Hindlimb muscle (tissue), 1 donor: ENCODE data around the gene NUMBL. TPM values are rescaled to one million over a fixed set of nuclear protein-coding genes. Genes with fewer than 3 reads are reported as not detected.
"Not testable (repeated sequence)": the region's sequence is repeated elsewhere in the genome, so short reads cannot be mapped to it uniquely, and the experiment has no call there.

Source experiments
- DNase-seq: peaks from one replicate; pipeline ENCODE4 v3.0.0-alpha.2; 2013
- polyA plus RNA-seq: library from polyadenylated mRNA; unstranded; fragments of 120-200 nt; gene quantifications from one replicate; pipeline ENCODE4 v1.2.1, GENCODE V29; 2013; ENCODE audit not compliant: insufficient read length

The NUMBL gene
- polyA plus RNA-seq, 1 donor: 36.7 TPM

DNA sequence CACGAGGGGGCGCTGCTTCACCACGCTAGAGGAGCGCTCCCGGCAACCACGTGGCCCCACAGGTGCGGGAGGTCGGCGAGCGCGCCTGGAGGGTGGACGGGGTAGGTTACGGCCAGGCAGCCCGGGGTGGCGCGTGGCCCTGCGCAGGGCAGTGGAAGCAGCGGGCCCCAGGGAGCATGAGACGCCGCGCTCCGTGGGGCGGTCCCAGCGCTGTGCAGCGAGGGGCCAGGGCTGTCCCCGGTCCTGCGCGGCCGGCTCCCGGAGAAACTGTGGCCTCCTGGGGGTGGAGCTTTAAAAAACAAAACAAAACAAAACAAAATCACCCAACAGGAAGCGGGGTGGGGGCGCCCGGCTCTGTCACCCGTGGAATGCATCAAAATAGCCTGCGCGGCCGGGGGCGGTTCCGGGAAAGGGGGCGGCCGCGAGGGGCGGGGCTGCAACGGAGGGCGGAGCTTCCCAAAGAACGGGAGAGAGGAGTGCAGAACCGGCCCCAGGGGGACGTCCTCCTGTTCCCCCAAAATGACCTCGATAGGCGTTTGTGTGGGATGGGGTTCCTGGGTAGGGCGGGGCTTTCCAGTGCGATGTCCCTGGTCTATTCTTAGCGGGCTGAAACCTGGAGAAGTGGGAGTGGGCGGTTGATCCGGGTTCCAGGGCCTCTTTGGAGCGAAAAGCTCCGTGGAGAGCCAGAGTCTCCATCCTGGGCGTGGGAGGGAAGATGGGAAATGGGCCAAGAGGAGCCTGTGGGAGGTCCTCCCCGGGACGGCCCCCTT, 27.3 kb downstream of the NUMBL start:
- DNase-seq: peak; percentile 93

GRCh38 chr19:40661616-40662015, 28.8 kb downstream of the NUMBL start:
- DNase-seq: no peak

- DNase-seq: no peak
Observed at GRCh38 chr19:40659566-40659965, 30.9 kb downstream of the NUMBL start.

- no peak for DNase-seq
Observed at GRCh38 chr19:40659116-40659515, 31.3 kb downstream of the NUMBL start.

- DNase-seq: no peak
Observed at GRCh38 chr19:40658031-40658430, 32.4 kb downstream of the NUMBL start.

- DNase-seq: not testable (repeated sequence)
Observed at GRCh38 chr19:40655684-40656083, 34.8 kb downstream of the NUMBL start.

DNA sequence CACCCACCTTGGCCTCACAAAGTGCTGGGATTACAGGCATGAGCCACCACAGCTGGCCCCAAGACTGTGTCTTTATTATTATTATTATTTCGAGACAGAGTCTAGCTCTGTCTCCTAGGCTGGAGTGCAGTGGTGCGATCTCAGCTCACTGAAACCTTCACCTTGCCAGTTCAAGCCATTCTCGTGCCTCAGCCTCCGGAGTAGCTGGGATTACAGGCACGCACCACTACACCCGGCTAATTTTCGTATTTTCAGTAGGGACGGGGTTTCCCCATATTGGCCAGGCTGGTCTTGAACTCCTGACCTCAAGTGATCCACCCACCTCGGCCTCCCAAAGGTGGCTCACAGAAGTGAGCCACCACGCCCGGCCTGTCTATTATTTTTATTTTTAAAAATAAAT, 38.1 kb downstream of the NUMBL start:
- not testable (repeated sequence) for DNase-seq

DNA sequence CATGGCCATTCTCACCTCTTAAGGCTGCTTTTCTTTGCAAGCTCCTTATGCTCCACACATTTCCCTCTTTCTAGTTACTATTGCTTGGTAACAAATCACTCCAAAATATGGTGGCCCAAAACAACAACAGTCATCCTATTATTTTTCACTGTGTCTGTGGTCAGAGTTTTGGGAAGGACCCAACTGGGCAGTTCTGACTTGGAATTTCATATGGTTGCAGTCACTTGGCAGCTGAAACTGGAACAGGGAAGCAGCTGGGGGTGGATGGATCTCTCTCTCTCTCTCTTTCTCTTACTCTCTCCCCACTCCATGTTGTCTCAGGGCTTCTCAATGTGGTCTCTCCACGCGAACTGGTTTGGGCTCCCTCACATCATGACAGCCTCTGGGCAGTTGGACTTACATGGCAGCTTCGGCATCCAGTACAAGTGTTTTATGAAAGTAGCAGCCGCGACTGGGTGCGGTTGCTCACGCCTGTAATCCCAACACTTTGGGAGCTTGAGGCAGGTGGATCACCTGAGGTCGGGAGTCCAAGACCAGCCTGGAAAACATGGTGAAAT, 39.6 kb downstream of the NUMBL start:
- DNase-seq: no peak

DNA sequence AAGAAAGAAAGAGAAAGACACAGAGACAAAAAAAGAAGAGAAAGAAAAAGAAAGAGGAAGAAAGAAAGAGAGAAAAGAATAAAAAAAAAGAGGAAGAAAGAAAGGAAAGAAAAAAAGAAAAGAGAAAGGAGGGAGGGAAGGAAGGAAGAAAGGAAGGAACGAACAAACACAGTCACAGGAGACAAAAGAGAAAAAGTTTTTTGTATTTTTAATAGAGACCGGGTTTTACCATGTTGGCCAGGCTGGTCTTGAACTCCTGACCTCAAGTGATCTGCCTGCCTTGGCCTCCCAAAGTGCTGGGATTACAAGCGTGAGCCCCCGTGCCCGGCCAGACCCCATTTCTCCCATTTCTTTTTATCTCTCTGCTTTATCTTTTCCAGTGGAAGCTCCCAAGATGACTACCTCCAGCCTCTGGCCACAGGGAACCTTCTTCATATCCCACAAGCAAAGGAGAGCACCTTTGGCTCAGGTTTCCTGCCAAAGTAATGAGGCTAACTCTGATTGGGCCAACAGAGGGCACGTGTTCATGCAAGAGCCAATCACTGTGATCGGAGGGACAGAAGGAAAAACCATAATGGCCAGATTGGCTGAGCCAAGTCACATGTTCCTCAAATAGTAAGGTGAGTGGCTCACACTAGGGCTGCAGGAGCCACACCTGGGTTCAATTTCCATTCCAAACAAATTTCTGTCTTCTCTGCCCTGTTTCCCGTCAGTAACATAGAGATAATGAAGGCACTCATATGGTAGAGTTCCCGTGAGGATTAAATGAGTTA, 40.4 kb downstream of the NUMBL start:
- not testable (repeated sequence) for DNase-seq

DNA sequence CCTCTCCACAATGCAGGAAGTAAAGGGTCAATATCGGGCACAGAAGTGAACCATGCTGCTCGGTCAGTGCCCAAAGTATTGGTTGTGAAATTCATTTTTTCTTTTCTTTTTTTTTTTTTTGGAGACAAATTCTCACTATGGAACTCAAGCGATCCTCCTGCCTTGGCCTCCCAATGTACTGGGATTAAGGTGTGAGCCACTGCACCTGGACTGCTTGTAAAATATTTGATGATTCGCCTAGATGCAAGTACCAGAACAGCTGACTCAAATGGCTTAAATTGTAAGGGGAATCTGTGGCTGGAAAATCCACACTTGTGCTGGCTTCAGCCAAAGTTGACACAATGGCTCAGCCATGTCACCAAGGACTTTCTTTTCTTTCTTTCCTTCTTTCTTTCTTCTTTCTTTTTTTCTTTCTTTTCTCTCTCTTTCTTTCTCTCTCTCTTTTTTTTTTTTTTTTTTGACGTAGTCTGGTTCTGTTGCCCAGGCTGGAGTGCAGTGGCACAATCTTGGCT, 43.7 kb downstream of the NUMBL start:
- DNase-seq: no peak

DNA sequence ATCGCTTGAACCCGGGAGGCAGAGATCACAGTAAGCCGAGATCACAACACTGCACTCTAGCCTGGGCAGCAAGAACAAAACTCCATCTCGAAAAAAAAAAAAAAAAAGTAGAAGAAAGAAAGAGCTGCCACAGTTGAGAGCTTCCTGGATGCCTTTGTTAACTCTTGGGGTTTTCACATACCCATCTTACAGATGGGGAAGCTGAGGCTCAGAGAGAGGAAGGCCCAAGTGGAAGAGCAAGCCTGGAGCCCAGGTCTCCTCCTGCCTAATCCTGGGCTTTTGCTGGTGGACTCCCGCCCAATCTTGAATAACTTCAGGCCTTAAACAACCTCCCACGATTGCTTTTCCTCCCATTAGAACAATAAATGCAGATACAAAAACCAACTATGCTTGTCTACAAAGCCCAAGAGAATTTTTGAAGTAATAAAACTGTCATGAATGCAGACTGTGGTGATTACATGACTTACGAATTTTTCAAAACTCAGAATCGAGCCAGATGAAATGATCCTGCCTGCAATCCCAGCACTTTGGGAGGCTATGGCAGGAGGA, 47.6 kb downstream of the NUMBL start:
- no peak for DNase-seq

DNA sequence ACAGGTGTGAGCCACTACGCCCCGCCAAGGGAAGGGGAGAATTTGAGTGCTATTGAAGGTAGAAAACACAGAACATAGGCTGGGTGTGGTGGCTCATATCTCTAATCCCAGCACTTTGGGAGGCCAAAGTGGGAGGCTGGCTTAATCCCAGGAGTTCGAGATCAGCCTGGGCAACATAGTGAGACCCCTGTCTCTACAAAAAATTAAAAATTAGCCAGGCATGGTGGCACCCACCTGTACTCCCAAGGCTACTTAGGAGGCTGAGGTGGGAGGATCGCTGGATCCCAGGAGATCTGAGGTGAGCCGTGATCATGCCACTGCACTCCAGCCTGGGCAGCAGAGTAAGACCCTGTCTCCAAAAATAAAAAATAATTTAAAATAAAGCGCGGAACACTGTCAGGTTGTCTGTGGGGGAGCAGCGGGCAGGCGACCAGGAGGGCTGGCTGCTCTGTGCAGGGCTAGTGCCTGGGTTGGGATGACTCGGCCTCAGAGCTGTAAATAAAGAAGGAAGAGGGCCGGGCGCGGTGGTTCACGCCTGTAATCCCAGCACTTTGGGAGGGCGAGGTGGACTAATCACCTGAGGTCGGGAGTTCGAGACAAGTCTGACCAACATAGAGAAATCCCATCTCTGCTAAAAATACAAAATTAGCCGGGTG, 48.3 kb downstream of the NUMBL start:
- no peak for DNase-seq

DNA sequence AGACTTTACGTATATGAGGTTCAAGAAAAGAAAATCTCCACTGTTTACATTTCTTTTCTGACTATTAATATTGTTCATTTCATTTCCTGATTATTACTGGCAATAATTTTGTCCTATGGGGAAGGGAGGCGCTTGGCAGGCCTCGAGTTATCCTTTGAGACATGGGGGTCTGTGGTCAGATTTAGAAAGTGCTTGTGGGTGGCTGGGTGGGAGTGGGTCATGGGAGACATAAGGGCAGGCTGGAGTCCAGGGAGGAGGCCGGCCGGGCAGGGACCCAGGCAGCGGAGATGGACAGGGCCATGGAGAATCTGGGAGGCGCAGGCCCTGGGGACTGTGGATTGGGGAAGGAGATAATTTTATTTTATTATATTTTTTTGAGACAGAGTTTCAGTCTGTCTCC, 49.2 kb downstream of the NUMBL start:
- DNase-seq: no peak

DNA sequence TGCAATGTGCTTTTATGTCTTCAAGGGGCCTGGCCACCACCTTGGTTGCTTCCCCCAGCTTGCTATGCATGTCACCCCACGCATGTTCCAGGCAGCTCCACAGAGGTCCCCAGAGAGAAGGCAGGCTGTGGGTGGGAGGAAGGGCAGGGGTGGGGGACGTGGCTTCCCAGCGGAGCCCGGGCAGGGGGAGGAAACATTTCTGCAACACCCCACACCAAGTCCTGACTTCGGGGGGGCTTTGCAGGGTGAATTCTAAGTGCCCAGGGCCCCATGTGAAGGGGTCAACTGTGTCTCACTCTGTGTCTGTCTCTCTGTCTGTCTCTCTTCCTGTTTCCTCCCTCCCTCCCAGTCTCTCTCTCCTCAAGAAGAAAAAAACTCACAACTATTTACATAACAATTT, 49.7 kb downstream of the NUMBL start:
- DNase-seq: no peak

- DNase-seq: no peak
Observed at GRCh38 chr19:40639638-40639982, 50.8 kb downstream of the NUMBL start.

DNA sequence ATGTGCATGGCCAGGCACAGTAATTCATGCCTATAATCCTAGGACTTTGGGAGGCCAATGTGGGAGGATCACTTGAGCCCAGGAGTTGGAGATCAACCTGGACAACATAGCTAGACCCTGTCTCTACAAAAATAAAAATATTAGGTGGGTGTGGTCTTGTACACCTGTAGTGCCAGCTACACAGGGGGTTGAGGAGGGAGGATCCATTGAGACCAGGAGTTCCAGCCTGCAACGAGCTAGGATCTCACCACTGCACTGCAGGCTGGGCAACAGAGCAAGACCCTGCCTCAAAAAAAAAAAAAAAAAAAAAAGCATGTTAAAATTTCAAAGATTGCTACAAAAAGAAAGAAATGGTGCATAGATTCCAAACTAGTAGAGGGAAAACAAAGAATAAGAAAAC, 52.1 kb downstream of the NUMBL start:
- no peak for DNase-seq

DNA sequence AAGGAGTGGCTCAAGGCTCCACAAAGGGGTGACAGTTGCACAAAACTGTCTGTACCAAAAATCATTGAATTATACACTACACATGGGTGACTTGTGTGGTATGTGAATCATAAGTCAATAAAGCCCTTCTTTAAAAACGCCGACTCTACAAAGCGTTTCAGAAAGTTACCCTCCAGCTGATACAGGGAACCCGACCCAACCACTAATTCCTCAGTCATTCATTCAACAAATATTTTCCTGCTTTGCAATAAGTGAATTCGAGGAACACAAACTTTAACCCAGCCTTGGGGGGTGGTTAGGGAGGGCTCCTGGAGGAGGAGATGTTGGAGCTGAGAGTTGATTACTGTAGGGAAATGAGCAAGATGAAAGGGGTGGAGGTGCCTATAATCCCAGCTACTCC, 57.2 kb downstream of the NUMBL start:
- DNase-seq: no peak

DNA sequence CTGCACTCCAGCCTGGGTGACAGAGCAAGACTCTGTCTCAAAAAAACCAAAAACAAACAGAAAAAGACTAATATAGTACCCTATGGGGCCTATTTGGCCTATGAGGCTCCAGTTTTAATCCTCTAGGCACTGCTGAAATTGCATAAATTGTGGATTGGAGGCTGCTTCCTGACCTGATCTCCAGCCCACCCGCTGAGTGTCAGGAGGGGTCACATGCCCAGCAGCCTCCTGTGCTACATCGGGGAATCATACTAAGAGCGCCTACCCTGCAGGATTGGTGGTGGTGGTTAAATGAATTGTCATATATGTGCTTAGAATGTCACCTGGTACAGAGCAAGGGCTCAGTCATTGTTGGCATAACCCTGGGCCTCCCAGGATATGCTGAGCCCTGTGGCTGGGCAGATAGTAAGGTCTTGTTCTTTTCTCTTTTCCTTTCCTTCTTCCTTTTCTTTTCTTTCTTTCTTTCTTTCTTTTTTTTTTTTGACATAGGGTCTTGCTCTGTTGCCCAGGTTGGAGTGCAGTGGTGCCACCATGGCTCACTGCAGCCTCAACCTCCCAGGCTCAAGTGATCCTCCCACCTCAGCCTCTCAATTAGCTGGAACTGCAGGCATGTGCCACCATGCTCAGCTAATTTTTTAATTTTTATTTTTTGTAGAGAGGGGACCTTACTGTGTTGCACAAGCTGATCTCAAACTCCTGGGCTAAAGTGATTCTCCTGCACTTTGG, 58.0 kb downstream of the NUMBL start:
- DNase-seq: no peak

DNA sequence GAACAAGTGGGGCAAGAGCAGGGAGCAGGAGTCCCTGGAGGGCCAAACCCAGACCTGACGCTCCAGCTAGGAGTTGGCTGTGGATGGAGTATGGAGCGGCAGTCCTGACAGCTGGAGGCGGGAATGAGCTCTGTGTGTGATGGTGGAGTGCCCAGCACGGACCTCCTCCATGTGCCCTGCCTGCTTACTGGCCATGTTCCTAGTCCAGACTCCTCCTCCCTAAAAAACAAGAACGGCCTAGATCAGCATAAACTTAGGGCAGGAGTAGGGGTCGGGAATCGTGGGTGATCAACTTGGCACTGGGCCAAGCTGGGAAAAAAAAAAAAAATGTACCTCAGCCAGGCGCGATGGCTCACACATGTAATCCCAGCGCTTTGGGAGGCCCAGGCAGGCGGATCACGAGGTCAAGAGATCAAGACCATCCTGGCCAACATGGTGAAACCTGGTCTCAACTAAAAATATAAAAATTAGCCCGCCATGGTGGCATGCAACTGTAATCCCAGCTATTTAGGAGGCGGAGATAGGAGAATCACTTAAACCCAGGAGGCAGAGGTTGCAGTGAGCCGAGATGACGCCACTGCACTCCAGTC, 59.8 kb downstream of the NUMBL start:
- DNase-seq: no peak

GRCh38 chr19:40629346-40629745, 61.1 kb downstream of the NUMBL start:
- DNase-seq: no peak

GRCh38 chr19:40627486-40628279, 62.8 kb downstream of the NUMBL start:
- no peak for DNase-seq
